ENCODE data around the gene CCDC81. TPM values are rescaled to one million over a fixed set of nuclear protein-coding genes. Genes with fewer than 3 reads are reported as not detected.

Gene CCDC81
- total and polyA plus RNA-seq, 2 of the 4 experiments (the other 2 are of a cell fraction) = 3.1 to 6.5 TPM

DNA sequence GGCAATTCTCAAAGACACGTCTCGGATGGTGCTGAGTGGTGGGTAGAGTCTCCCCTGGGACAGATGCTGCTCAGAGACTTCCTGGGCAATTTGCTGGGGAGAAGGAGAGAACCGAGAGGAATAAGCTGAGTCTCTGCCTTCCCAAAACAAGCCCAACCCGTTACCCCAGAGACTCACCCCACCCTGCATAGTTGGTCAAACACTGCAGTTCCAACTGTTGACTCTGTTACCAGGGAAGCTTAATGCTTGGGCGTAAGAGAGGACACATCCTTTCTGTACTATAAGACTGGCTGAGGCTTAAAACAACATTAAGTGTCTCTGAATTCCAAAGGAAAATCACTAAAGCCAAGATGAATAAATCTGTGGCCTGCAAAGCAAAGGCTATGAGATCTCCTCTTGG, 68.1 kb downstream of the CCDC81 start:
- Histone ChIP-seq H2AFZ (replicated peaks; ENCODE audit: low read length, poor library complexity) (no peak overlapping the region), H3K56ac (ENCODE audit: extremely low read depth, insufficient read depth, low read length) (no peak overlapping the region), H4K8ac (ENCODE audit: low read depth in 2 of 2, low read length in 2 of 2) (no peak overlapping the region), H3K18ac (ENCODE audit: low read depth, low read length) (no peak overlapping the region), H3K36me3 (ENCODE audit: control insufficient read depth, insufficient read depth, low read length) (no peaks in the 10 kb centered on the region), H2BK20ac (ENCODE audit: low read depth, low read length) (no peak overlapping the region), H3K27me3 (ENCODE audit: control insufficient read depth, insufficient read depth, low read length) (no peaks in the 10 kb centered on the region), H4K20me1 (ENCODE audit: insufficient read depth, low read length) (no peaks in the 10 kb centered on the region), H2AK9ac (replicated peaks; ENCODE audit: low read depth, low read length, poor library complexity) (no peak overlapping the region), H2AK5ac (ENCODE audit: low read depth, low read length) (peak overlapping the region; percentile 41), H3K4me3 (ENCODE audit: insufficient read depth, low read depth, low read length) (no peak overlapping the region), H3K4me1 (ENCODE audit: control insufficient read depth, insufficient read depth, low read length) (peaks cover 10% of the 10 kb centered on the region; the same call in 1 of the 2 replicates), H3K4ac (ENCODE audit: low read depth, low read length) (peak overlapping the region; percentile 40), H3K9ac (ENCODE audit: low read depth, low read length) (no peak overlapping the region), H4K91ac (ENCODE audit: insufficient read depth, low read depth, low read length) (no peak overlapping the region; the same call in 1 of the 2 replicates), H3K14ac (replicated peaks; ENCODE audit: low read depth, low read length) (peak overlapping the region; percentile 44), H4K5ac (ENCODE audit: low read depth, low read length) (no peak overlapping the region), H3K9me1 (ENCODE audit: insufficient read depth, low read length) (0 out of 2 replicates have a peak, but pooled peaks cover 4% of the 10 kb centered on the region), H2BK15ac (ENCODE audit: low read depth, low read length) (no peak overlapping the region), H3K9me3 (ENCODE audit: control insufficient read depth, insufficient read depth, low read length) (no peaks in the 10 kb centered on the region), H2BK120ac (ENCODE audit: low read depth, low read length) (no peak overlapping the region), H3K23ac (ENCODE audit: low read depth, low read length) (no peak overlapping the region), H3K4me2 (ENCODE audit: low read depth, low read length) (no peak overlapping the region), H3K79me1 (ENCODE audit: low read depth in 1 of 2, low read length in 2 of 2) (no peaks in the 10 kb centered on the region), H3K27ac (ENCODE audit: insufficient read depth, low read length) (no peak overlapping the region), H2BK5ac (ENCODE audit: low read depth, low read length, poor library complexity, severe bottlenecking) (no peak overlapping the region)
- BruUV-seq (replicated peaks) = no TSS peak
- DNase-seq (no peak), ATAC-seq (ENCODE audit: low read depth) (no peak)
- intact Hi-C loops (cut with micrococcal nuclease) (no loop called here), in situ Hi-C loops (cut with MboI; ENCODE audit: low sequenced_read_pairs) (loop anchor here (25.0 kb wide), 1 partner anchor 844 kb away; no protein-coding TSS in a partner anchor), dilution Hi-C loops (cut with HindIII; ENCODE audit: low sequenced_read_pairs, unreplicated experiment) (no loop called here)
- TF ChIP-seq RFX5 (IDR thresholded peaks at IDR 0.05; ENCODE audit: low read depth, low read length) = no peak
- no peak for TF ChIP-seq CHD1 (IDR thresholded peaks at IDR 0.05; ENCODE audit: low read depth, low read length)
- TF ChIP-seq BHLHE40 (IDR thresholded peaks at IDR 0.05; ENCODE audit: low read depth, low read length) = no peak
- TF ChIP-seq RAD21 (IDR thresholded peaks at IDR 0.05; ENCODE audit: low read length) = no peak
- TF ChIP-seq, protein P1, sequence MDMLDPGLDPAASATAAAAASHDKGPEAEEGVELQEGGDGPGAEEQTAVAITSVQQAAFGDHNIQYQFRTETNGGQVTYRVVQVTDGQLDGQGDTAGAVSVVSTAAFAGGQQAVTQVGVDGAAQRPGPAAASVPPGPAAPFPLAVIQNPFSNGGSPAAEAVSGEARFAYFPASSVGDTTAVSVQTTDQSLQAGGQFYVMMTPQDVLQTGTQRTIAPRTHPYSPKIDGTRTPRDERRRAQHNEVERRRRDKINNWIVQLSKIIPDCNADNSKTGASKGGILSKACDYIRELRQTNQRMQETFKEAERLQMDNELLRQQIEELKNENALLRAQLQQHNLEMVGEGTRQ (IDR thresholded peaks at IDR 0.05; ENCODE audit: low read depth, low read length) = no peak
- TF ChIP-seq MXI1 (IDR thresholded peaks at IDR 0.05; ENCODE audit: borderline replicate concordance, low read depth, low read length) = no peak
- TF ChIP-seq, protein P2, sequence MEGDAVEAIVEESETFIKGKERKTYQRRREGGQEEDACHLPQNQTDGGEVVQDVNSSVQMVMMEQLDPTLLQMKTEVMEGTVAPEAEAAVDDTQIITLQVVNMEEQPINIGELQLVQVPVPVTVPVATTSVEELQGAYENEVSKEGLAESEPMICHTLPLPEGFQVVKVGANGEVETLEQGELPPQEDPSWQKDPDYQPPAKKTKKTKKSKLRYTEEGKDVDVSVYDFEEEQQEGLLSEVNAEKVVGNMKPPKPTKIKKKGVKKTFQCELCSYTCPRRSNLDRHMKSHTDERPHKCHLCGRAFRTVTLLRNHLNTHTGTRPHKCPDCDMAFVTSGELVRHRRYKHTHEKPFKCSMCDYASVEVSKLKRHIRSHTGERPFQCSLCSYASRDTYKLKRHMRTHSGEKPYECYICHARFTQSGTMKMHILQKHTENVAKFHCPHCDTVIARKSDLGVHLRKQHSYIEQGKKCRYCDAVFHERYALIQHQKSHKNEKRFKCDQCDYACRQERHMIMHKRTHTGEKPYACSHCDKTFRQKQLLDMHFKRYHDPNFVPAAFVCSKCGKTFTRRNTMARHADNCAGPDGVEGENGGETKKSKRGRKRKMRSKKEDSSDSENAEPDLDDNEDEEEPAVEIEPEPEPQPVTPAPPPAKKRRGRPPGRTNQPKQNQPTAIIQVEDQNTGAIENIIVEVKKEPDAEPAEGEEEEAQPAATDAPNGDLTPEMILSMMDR (conservative IDR thresholded peaks at IDR 0.05; ENCODE audit: low read depth, low read length) = no peak
- TF ChIP-seq RCOR1 (IDR thresholded peaks at IDR 0.05; ENCODE audit: insufficient replicate concordance, low read length) = no peak
- TF ChIP-seq MAZ (IDR thresholded peaks at IDR 0.05; ENCODE audit: borderline replicate concordance, low read depth, low read length) = no peak
- no peak for TF ChIP-seq MAFK (IDR thresholded peaks at IDR 0.05; ENCODE audit: low read depth, low read length)
- TF ChIP-seq NFE2L2 (IDR thresholded peaks at IDR 0.05; ENCODE audit: low read depth, low read length) = no peak
- no peak for TF ChIP-seq SMC3 (IDR thresholded peaks at IDR 0.05; ENCODE audit: low read depth, low read length)
- CTCF ChIA-PET = interaction anchor here (0.7 to 1.1 kb wide), 2 partner anchors 11 to 82 kb away, joined by 3 to 4 read pairs; no protein-coding TSS in a partner anchor
- POLR2A ChIA-PET (ENCODE audit: unreplicated experiment) = no interaction called here
- WGBS, 2 experiments (ENCODE audit: extremely low coverage in 2 of 2, insufficient read length in 1 of 2) = no CpG with 5 or more reads among the region's 5 CpGs
